WI38 (cell line): ENCODE measurements around the gene BMPR1B.

Experiments used
- H3K4me3 ChIP-seq: 2 replicates; pipeline ENCODE4 v1.5.1; 2011; ENCODE audit warnings: low read depth, mild to moderate bottlenecking, control low read depth, low read length
- CTCF ChIP-seq: IDR thresholded peaks from 2 replicates; pipeline ENCODE4 v1.5.1; 2012; ENCODE audit warnings: low read depth, mild to moderate bottlenecking, control low read depth, low read length

BMPR1B gene

GRCh38 chr4:94974773-94975172 lies 217.0 kb downstream of the BMPR1B start:
- no peak overlapping the region for H3K4me3 ChIP-seq
- TF ChIP-seq CTCF = no peak

GRCh38 chr4:94976371-94977011 lies 218.7 kb downstream of the BMPR1B start:
- TF ChIP-seq CTCF = no peak
- H3K4me3 ChIP-seq = no peak overlapping the region

- no peak for TF ChIP-seq CTCF
- no peak overlapping the region for H3K4me3 ChIP-seq
These were observed 221.1 kb downstream of the BMPR1B start for GRCh38 chr4:94978904-94979303.

- TF ChIP-seq CTCF = no peak
- H3K4me3 ChIP-seq = no peak overlapping the region
These were observed 221.9 kb downstream of the BMPR1B start for GRCh38 chr4:94979621-94980020.

- no peak for TF ChIP-seq CTCF
- no peak overlapping the region for H3K4me3 ChIP-seq
These were observed 238.1 kb downstream of the BMPR1B start for GRCh38 chr4:94995684-94996394.

GRCh38 chr4:95000076-95000648 lies 242.4 kb downstream of the BMPR1B start:
- no peak for TF ChIP-seq CTCF

GRCh38 chr4:95004912-95005311 lies 247.2 kb downstream of the BMPR1B start:
- TF ChIP-seq CTCF = no peak

More at GRCh38 chr4:95000076-95000648, 242.4 kb downstream of the BMPR1B start:
- no peak overlapping the region for H3K4me3 ChIP-seq

More at GRCh38 chr4:95004912-95005311, 247.2 kb downstream of the BMPR1B start:
- no peak overlapping the region for H3K4me3 ChIP-seq
